Measurements from ENCODE around the gene ASIC5. TPM values are rescaled to one million over a fixed set of nuclear protein-coding genes. Genes with fewer than 3 reads are reported as not detected.
A peak's percentile ranks its signal among the peaks of the same experiment; 100 is the strongest.

ASIC5 gene
- total RNA-seq, 1 donor from 2014 or later = not detected

GRCh38 chr4:155828628-155829027 is 37.4 kb downstream of the ASIC5 start:
- no peaks in the 10 kb centered on the region for H3K27me3 Mint-ChIP-seq (ENCODE audit: low read depth, unreplicated experiment)
- Histone ChIP-seq H3K27ac (ENCODE audit: low read depth, low read length) (no peak overlapping the region), H3K79me2 (ENCODE audit: insufficient read depth, low read length) (no peaks in the 10 kb centered on the region), H3K9ac (ENCODE audit: low read length) (no peak overlapping the region), H4K20me1 (ENCODE audit: insufficient read depth, low read length) (no peaks in the 10 kb centered on the region), H3K9me3 (ENCODE audit: insufficient read depth, low read depth, low read length) (no peaks in the 10 kb centered on the region), H3K4me3 (ENCODE audit: insufficient read depth, low read depth, low read length) (no peak overlapping the region), H3K27me3 (ENCODE audit: insufficient read depth, low read length) (no peaks in the 10 kb centered on the region), H2AFZ (ENCODE audit: low read depth, low read length) (no peak overlapping the region), H3K36me3 (ENCODE audit: insufficient read depth, low read length) (no peaks in the 10 kb centered on the region), H3K4me2 (ENCODE audit: low read length) (no peak overlapping the region), H3K4me1 (ENCODE audit: insufficient read depth, low read length) (no peaks in the 10 kb centered on the region)
- no peak for FAIRE-seq
- no peak overlapping the region for H3K4me3 Mint-ChIP-seq (ENCODE audit: unreplicated experiment)
- H3K36me3 Mint-ChIP-seq (ENCODE audit: low read depth, unreplicated experiment) = no peaks in the 10 kb centered on the region
- H3K4me1 Mint-ChIP-seq (ENCODE audit: low read depth, unreplicated experiment) = no peaks in the 10 kb centered on the region
- H3K9me3 Mint-ChIP-seq (ENCODE audit: unreplicated experiment) = peaks cover 3% of the 10 kb centered on the region
- TF ChIP-seq EZH2 (IDR thresholded peaks at IDR 0.05; ENCODE audit: insufficient read depth, low read length) = no peak
- TF ChIP-seq CTCF (IDR thresholded peaks at IDR 0.05; ENCODE audit: insufficient read depth, low read depth, low read length) = no peak
- peak; percentile 73 for DNase-seq (ENCODE audit: low read depth)
- H3K27ac Mint-ChIP-seq (ENCODE audit: unreplicated experiment) = no peak overlapping the region

DNA sequence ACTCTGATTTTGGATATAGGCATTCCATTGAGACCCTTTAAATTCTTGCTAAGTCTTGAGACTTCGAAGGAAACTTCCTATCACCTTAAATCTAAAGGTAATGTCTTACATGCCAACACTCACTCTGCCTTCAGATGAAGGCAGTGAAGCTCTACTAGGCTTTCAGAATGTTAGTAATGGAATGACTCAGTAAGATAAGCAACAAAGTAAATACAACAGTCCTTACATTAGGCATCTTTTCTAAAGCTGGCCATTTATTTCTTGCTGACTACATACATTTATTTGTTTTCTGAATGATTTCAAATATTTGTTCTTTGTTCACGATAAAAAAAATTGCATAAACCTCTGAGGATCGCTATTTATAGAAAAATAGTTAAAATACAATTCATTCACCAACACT is 43.5 kb downstream of the ASIC5 start:
- no peak overlapping the region for H3K4me3 ChIP-seq (ENCODE audit: insufficient read depth, low read depth, low read length)
- H3K9me3 Mint-ChIP-seq (ENCODE audit: unreplicated experiment) = peaks cover 3% of the 10 kb centered on the region
- FAIRE-seq = no peak
- no peaks in the 10 kb centered on the region for H3K9me3 ChIP-seq (ENCODE audit: insufficient read depth, low read depth, low read length)
- no peaks in the 10 kb centered on the region for H4K20me1 ChIP-seq (ENCODE audit: insufficient read depth, low read length)
- H2AFZ ChIP-seq (ENCODE audit: low read depth, low read length) = no peak overlapping the region
- no peaks in the 10 kb centered on the region for H3K79me2 ChIP-seq (ENCODE audit: insufficient read depth, low read length)
- H3K36me3 ChIP-seq (ENCODE audit: insufficient read depth, low read length) = no peaks in the 10 kb centered on the region
- no peaks in the 10 kb centered on the region for H3K36me3 Mint-ChIP-seq (ENCODE audit: low read depth, unreplicated experiment)
- DNase-seq (ENCODE audit: low read depth) = no peak
- no peak overlapping the region for H3K4me2 ChIP-seq (ENCODE audit: low read length)
- H3K4me1 ChIP-seq (ENCODE audit: insufficient read depth, low read length) = no peaks in the 10 kb centered on the region
- no peaks in the 10 kb centered on the region for H3K4me1 Mint-ChIP-seq (ENCODE audit: low read depth, unreplicated experiment)
- H3K27me3 ChIP-seq (ENCODE audit: insufficient read depth, low read length) = no peaks in the 10 kb centered on the region
- H3K27ac Mint-ChIP-seq (ENCODE audit: unreplicated experiment) = no peak overlapping the region
- no peak for TF ChIP-seq CTCF (IDR thresholded peaks at IDR 0.05; ENCODE audit: insufficient read depth, low read depth, low read length)
- TF ChIP-seq EZH2 (IDR thresholded peaks at IDR 0.05; ENCODE audit: insufficient read depth, low read length) = no peak
- no peak overlapping the region for H3K27ac ChIP-seq (ENCODE audit: low read depth, low read length)
- H3K9ac ChIP-seq (ENCODE audit: low read length) = no peak overlapping the region
- no peaks in the 10 kb centered on the region for H3K27me3 Mint-ChIP-seq (ENCODE audit: low read depth, unreplicated experiment)
- no peak overlapping the region for H3K4me3 Mint-ChIP-seq (ENCODE audit: unreplicated experiment)

DNA sequence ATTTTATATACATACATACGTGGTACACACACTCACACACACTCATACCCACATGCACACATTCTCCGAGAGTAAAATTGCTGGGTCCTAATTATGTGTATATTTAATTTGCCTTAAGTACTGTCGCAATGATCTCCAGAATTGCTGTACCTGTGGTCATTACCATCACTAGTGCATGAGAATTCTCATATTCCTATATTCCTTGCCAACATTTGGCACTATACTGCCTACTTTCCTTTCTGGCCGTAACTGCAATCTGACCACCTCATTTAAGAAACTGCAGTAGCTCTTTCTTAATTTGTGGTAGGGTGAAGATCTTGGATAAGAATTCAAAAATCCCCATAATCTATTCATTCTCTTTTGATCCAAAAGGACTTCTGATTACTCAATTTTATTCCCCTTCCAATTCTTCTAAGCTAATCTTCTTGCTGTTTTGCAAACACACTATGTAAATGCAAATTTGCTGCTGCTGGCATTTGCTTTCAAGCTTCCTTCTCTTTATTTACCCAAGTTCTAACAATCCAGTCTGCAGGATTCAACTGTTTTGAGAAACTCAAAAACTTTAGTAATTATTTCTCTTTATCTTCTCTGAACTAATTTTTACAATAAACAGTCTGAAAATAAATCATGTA is 45.1 kb downstream of the ASIC5 start:
- Mint-ChIP-seq H3K4me3 (ENCODE audit: unreplicated experiment) (no peak overlapping the region), H3K27me3 (ENCODE audit: low read depth, unreplicated experiment) (no peaks in the 10 kb centered on the region), H3K9me3 (ENCODE audit: unreplicated experiment) (peaks cover 3% of the 10 kb centered on the region), H3K4me1 (ENCODE audit: low read depth, unreplicated experiment) (no peaks in the 10 kb centered on the region), H3K36me3 (ENCODE audit: low read depth, unreplicated experiment) (no peaks in the 10 kb centered on the region), H3K27ac (ENCODE audit: unreplicated experiment) (no peak overlapping the region)
- no peaks in the 10 kb centered on the region for H4K20me1 ChIP-seq (ENCODE audit: insufficient read depth, low read length)
- H3K4me1 ChIP-seq (ENCODE audit: insufficient read depth, low read length) = no peaks in the 10 kb centered on the region
- H3K27me3 ChIP-seq (ENCODE audit: insufficient read depth, low read length) = no peaks in the 10 kb centered on the region
- no peaks in the 10 kb centered on the region for H3K9me3 ChIP-seq (ENCODE audit: insufficient read depth, low read depth, low read length)
- no peaks in the 10 kb centered on the region for H3K79me2 ChIP-seq (ENCODE audit: insufficient read depth, low read length)
- FAIRE-seq (no peak), DNase-seq (ENCODE audit: low read depth) (no peak)
- H3K36me3 ChIP-seq (ENCODE audit: insufficient read depth, low read length) = no peaks in the 10 kb centered on the region
- no peak overlapping the region for H2AFZ ChIP-seq (ENCODE audit: low read depth, low read length)
- no peak overlapping the region for H3K27ac ChIP-seq (ENCODE audit: low read depth, low read length)
- H3K4me3 ChIP-seq (ENCODE audit: insufficient read depth, low read depth, low read length) = no peak overlapping the region
- H3K4me2 ChIP-seq (ENCODE audit: low read length) = no peak overlapping the region
- no peak for TF ChIP-seq EZH2 (IDR thresholded peaks at IDR 0.05; ENCODE audit: insufficient read depth, low read length)
- no peak for TF ChIP-seq CTCF (IDR thresholded peaks at IDR 0.05; ENCODE audit: insufficient read depth, low read depth, low read length)
- H3K9ac ChIP-seq (ENCODE audit: low read length) = no peak overlapping the region

Data from astrocyte (in vitro differentiated cells and primary cell).